HCT116 (cell line): ENCODE data around the gene ZNF212. TPM values are rescaled to one million over a fixed set of nuclear protein-coding genes. Genes with fewer than 3 reads are reported as not detected.

ENCODE experiments used
- ATAC-seq: fragments of 200-7000 bp; cut with Tn5 transposase; 2 replicates; pipeline ENCODE4 v1.9.1; 2020; ENCODE audit warnings: mild to moderate bottlenecking, moderate library complexity
- BruUV-seq: library from RNA; stranded (reverse); fragments of 400-500 nt; replicated peaks from 2 replicates; lab custom pipeline; 2021; lab: Mats Ljungman, UMichigan
- CTCF ChIA-PET: fragments of 300-600 bp; sonication (Branson Sonifier 250); formaldehyde crosslinking; loops from one replicate; lab custom pipeline; 2021; ENCODE audit warnings: antibody characterized with exemption; lab: Charles Lee
- POLR2A ChIA-PET: fragments of 300-600, 350-600 bp; sonication (Branson Sonifier 250); formaldehyde crosslinking; loops from one replicate; lab custom pipeline; 2021; ENCODE audit warnings: antibody characterized with exemption; lab: Charles Lee
- RAD21 ChIA-PET, 2 experiments: fragments of 300-600 bp; sonication (Branson Sonifier 250); formaldehyde crosslinking; loops; one replicate each; lab custom pipeline; 2023; ENCODE audit warnings: low total read pairs in 2 of 2; ENCODE audit not compliant: uncharacterized antibody in 2 of 2, unreplicated experiment in 2 of 2, low non-redundant PET in 1 of 2; lab: Charles Lee
- DNase-seq: peaks from one replicate; pipeline ENCODE4 v3.0.0-alpha.2; 2010; ENCODE audit warnings: low read depth, low spot score
- H2AFZ ChIP-seq: fragments of 200-600 bp; shearing (Covaris generic), sonication (generic); 2 replicates; pipeline ENCODE4 v1.6.1; 2017; ENCODE audit warnings: low read depth, mixed run types, mixed read lengths, antibody characterized with exemption, low read length; ENCODE audit not compliant: poor library complexity, severe bottlenecking
- H3K27ac ChIP-seq: 2 replicates; pipeline ENCODE4 v1.5.1; 2012; ENCODE audit warnings: low read depth, low read length
- H3K27me3 ChIP-seq: fragments of 200-600 bp; sonication (generic); 2 replicates; pipeline ENCODE4 v1.6.1; 2016; ENCODE audit warnings: mixed run types, low read length, mixed read lengths; ENCODE audit not compliant: insufficient read depth
- H3K36me3 ChIP-seq, 2 experiments: fragments of 200-500 bp in 1 of 2; fragments of 200-600 bp in 1 of 2; sonication (Bioruptor generic) in 1 of 2; sonication (generic) in 1 of 2; 2 replicates each; pipeline versions ENCODE4 v1.5.1 to v1.6.1; 2014 to 2016; ENCODE audit warnings: low read length in 2 of 2, inconsistent platforms in 1 of 2, mixed read lengths in 1 of 2, mixed run types in 1 of 2; ENCODE audit not compliant: insufficient read depth in 2 of 2, control insufficient read depth in 1 of 2
- H3K4me1 ChIP-seq, 2 experiments: fragments of 200-600 bp in 1 of 2; sonication (generic) in 1 of 2; 2 replicates each; pipeline versions ENCODE4 v1.5.1 to v1.6.1; 2012 to 2017; ENCODE audit warnings: low read length in 2 of 2, inconsistent platforms in 1 of 2, mild to moderate bottlenecking in 1 of 2, mixed read lengths in 1 of 2, mixed run types in 1 of 2, moderate library complexity in 1 of 2; ENCODE audit not compliant: insufficient read depth in 2 of 2, control insufficient read depth in 1 of 2
- H3K4me2 ChIP-seq: fragments of 200-600 bp; sonication (generic); 2 replicates; pipeline ENCODE4 v1.6.1; 2017; ENCODE audit warnings: mixed run types, low read length, mixed read lengths
- H3K4me3 ChIP-seq, 2 experiments: fragments of 200-600 bp in 1 of 2; sonication (generic) in 1 of 2; replicated peaks in 1 of 2; 2 replicates each; pipeline ENCODE4 v1.5.1; 2011 to 2016; ENCODE audit warnings: low read length in 2 of 2, control low read depth in 1 of 2, low read depth in 1 of 2, mild to moderate bottlenecking in 1 of 2, mixed read lengths in 1 of 2, mixed run types in 1 of 2
- H3K79me2 ChIP-seq: fragments of 200-600 bp; sonication (generic); 2 replicates; pipeline ENCODE4 v1.6.1; 2017; ENCODE audit warnings: mild to moderate bottlenecking, mixed run types, low read length, moderate library complexity, mixed read lengths; ENCODE audit not compliant: insufficient read depth
- H3K9ac ChIP-seq: fragments of 200-600 bp; sonication (generic); 2 replicates; pipeline ENCODE4 v1.6.1; 2016; ENCODE audit warnings: low read length, mixed read lengths
- H3K9me2 ChIP-seq: fragments of 200-600 bp; sonication (generic), shearing (Covaris generic); 2 replicates; pipeline ENCODE4 v1.6.1; 2017; ENCODE audit warnings: mixed run types, mild to moderate bottlenecking, moderate library complexity; ENCODE audit not compliant: insufficient read depth
- H3K9me3 ChIP-seq, 2 experiments: fragments of 200-500 bp in 1 of 2; fragments of 200-600 bp in 1 of 2; sonication (Bioruptor generic) in 1 of 2; sonication (generic) in 1 of 2; 2 replicates each; pipeline ENCODE4 v1.6.1; 2014 to 2017; ENCODE audit warnings: low read length in 2 of 2, mixed read lengths in 2 of 2, inconsistent platforms in 1 of 2, low read depth in 1 of 2, mild to moderate bottlenecking in 1 of 2, mixed run types in 1 of 2, moderate library complexity in 1 of 2; ENCODE audit not compliant: control insufficient read depth in 1 of 2, insufficient read depth in 1 of 2
- H4K20me1 ChIP-seq: fragments of 200-600 bp; sonication (generic), shearing (Covaris generic); 2 replicates; pipeline ENCODE4 v1.6.1; 2017; ENCODE audit warnings: mixed run types, mild to moderate bottlenecking, moderate library complexity; ENCODE audit not compliant: insufficient read depth
- ATF3 ChIP-seq: IDR thresholded peaks from 2 replicates; pipeline ENCODE4 v1.6.1; 2012
- CBX3 ChIP-seq: IDR thresholded peaks from 2 replicates; pipeline ENCODE4 v1.6.1; 2012; ENCODE audit warnings: low read depth
- CEBPB ChIP-seq: IDR thresholded peaks from 2 replicates; pipeline ENCODE4 v1.6.1; 2012; ENCODE audit warnings: low read depth
- CTCF ChIP-seq, 3 experiments: fragments of 200-600 bp in 1 of 3; sonication (generic) in 1 of 3; IDR thresholded peaks in 2 of 3; conservative IDR thresholded peaks in 1 of 3; 2 replicates each; pipeline ENCODE4 v1.5.1; 2012 to 2017; ENCODE audit warnings: low read depth in 2 of 3, low read length in 2 of 3, antibody characterized with exemption in 1 of 3, borderline replicate concordance in 1 of 3, control low read depth in 1 of 3, mild to moderate bottlenecking in 1 of 3, mixed read lengths in 1 of 3, mixed run types in 1 of 3, moderate library complexity in 1 of 3; ENCODE audit not compliant: insufficient read depth in 1 of 3
- EGR1 ChIP-seq: IDR thresholded peaks from 2 replicates; pipeline ENCODE4 v1.6.1; 2012; ENCODE audit warnings: low read depth
- EZH2 ChIP-seq: fragments of 200-600 bp; sonication (generic); IDR thresholded peaks from 2 replicates; pipeline ENCODE4 v1.6.1; 2017; ENCODE audit warnings: antibody characterized with exemption, mixed run types
- EZH2phosphoT487 ChIP-seq: fragments of 200-600 bp; IDR thresholded peaks from 2 replicates; pipeline ENCODE4 v1.6.1; 2018; ENCODE audit warnings: antibody characterized with exemption, borderline replicate concordance
- MAX ChIP-seq: IDR thresholded peaks from 2 replicates; pipeline ENCODE4 v1.6.1; 2012
- POLR2A ChIP-seq: IDR thresholded peaks from 2 replicates; pipeline ENCODE4 v1.7.0; 2011; ENCODE audit warnings: borderline replicate concordance; ENCODE audit not compliant: insufficient read depth, insufficient read length; ENCODE audit errors: extremely low read depth
- POLR2AphosphoS5 ChIP-seq: IDR thresholded peaks from 2 replicates; pipeline ENCODE4 v1.6.1; 2011; ENCODE audit warnings: mild to moderate bottlenecking, low read depth, low read length, moderate library complexity
- RAD21 ChIP-seq: IDR thresholded peaks from 2 replicates; pipeline ENCODE4 v1.6.1; 2012; ENCODE audit warnings: low read depth, mild to moderate bottlenecking
- REST ChIP-seq: IDR thresholded peaks from 2 replicates; pipeline ENCODE4 v1.6.1; 2012; ENCODE audit warnings: low read depth
- SIN3A ChIP-seq: IDR thresholded peaks from 2 replicates; pipeline ENCODE4 v1.6.1; 2012; ENCODE audit warnings: low read depth
- SRF ChIP-seq: IDR thresholded peaks from 2 replicates; pipeline ENCODE4 v1.6.1; 2012; ENCODE audit warnings: low read depth
- TCF7L2 ChIP-seq: IDR thresholded peaks from 2 replicates; pipeline ENCODE4 v1.7.0; 2011; ENCODE audit warnings: borderline replicate concordance, inconsistent platforms; ENCODE audit not compliant: insufficient read depth, insufficient read length; ENCODE audit errors: extremely low read depth
- YY1 ChIP-seq: IDR thresholded peaks from 2 replicates; pipeline ENCODE4 v1.6.1; 2011; ENCODE audit warnings: low read length, low read depth, moderate library complexity, mild to moderate bottlenecking; ENCODE audit not compliant: insufficient replicate concordance; ENCODE audit errors: extremely low read depth
- ZBTB33 ChIP-seq: IDR thresholded peaks from 2 replicates; pipeline ENCODE4 v1.6.1; 2011; ENCODE audit warnings: mild to moderate bottlenecking, low read length, moderate library complexity; ENCODE audit not compliant: insufficient replicate concordance; ENCODE audit errors: extremely low read depth
- intact Hi-C: fragments of 100-400 bp; cut with micrococcal nuclease; formaldehyde crosslinking; loops from 2 replicates; pipeline ENCODE4 v1.10.0; 2022
- total RNA-seq: library from RNA; stranded (reverse); gene quantifications from one replicate; pipeline ENCODE4 v1.2.1, GENCODE V29; 2021; ENCODE audit not compliant: unreplicated experiment

ZNF212 gene
- total RNA-seq, 1 experiment from 2014 or later = 13.7 TPM

- H3K27me3 ChIP-seq = no peaks in the 10 kb centered on the region
- peaks cover 10 to 17% of the 10 kb centered on the region in 2 experiments for H3K4me1 ChIP-seq
- no peaks in the 10 kb centered on the region for H3K9me2 ChIP-seq
- peaks cover 42 to 46% of the 10 kb centered on the region in 2 experiments for H3K36me3 ChIP-seq
- DNase-seq = no peak
- H3K79me2 ChIP-seq = peaks cover 78% of the 10 kb centered on the region
- H2AFZ ChIP-seq = no peak overlapping the region
- intact Hi-C loops = loop anchor here (5.0 kb wide), 1 partner anchor 33 kb away; no protein-coding TSS in a partner anchor
- peaks cover 0 to 3% of the 10 kb centered on the region in 2 experiments; a peak in 1 of 4 replicates for H3K9me3 ChIP-seq
- BruUV-seq = TSS peak; percentile 5
- H3K9ac ChIP-seq = no peak overlapping the region
- POLR2A ChIA-PET = no interaction called here
- no peaks in the 10 kb centered on the region for H4K20me1 ChIP-seq
- RAD21 ChIA-PET = no interaction called here
- H3K4me3 ChIP-seq = no peak overlapping the region
- no peak overlapping the region for H3K27ac ChIP-seq
- no peak for TF ChIP-seq SIN3A
- no peak for TF ChIP-seq CEBPB
- no peak for TF ChIP-seq CTCF (IDR thresholded peaks at IDR 0.05 in 2 of 3, conservative IDR thresholded peaks at IDR 0.05 in 1 of 3; ENCODE audit: borderline replicate concordance in 1 of 3, insufficient read depth in 1 of 3, low read depth in 2 of 3, low read length in 2 of 3)
- no peak for TF ChIP-seq EZH2phosphoT487
- TF ChIP-seq EZH2 = no peak
- TF ChIP-seq MAX = no peak
- no peak for TF ChIP-seq REST
- no peak for TF ChIP-seq POLR2AphosphoS5
- TF ChIP-seq POLR2A = no peak
- TF ChIP-seq TCF7L2 = no peak
- no peak for TF ChIP-seq YY1
- no peak for TF ChIP-seq CBX3
- TF ChIP-seq ATF3 = no peak
- TF ChIP-seq ZBTB33 = no peak
- no peak for TF ChIP-seq SRF
- TF ChIP-seq RAD21 = no peak
- no peak for TF ChIP-seq EGR1
- TF ChIP-seq, all 23 proteins: peak for 0
- ATAC-seq = no peak
- H3K4me2 ChIP-seq = no peak overlapping the region
- CTCF ChIA-PET = no interaction called here
Observed at GRCh38 chr7:149199234-149199995, 40.0 kb upstream of the ZNF212 start.
